GM10847 (cell line): Measurements from ENCODE around the gene RCOR2.

Experiments used
- POLR2A ChIP-seq: IDR thresholded peaks from 2 replicates; pipeline ENCODE4 v1.6.1; 2011; ENCODE audit not compliant: insufficient read length; ENCODE audit errors: extremely low read depth

Gene RCOR2

DNA sequence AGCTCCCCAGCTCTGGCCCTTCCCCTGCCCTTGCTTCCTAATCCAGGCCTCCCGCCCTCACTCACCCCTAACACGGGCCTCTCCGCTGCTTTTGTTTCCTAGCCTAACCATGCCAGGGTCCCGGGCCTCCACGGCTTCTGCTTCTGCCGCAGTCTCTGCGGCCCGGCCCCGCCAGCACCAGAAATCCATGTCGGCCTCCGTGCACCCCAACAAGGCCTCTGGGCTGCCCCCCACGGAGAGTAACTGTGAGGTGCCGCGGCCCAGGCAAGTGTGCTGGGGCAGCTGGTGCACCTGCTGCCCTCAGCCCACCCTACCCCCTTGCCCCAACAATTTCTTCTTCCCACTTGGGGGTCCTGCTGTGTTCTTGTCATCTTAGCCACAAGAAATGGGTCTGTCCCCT is 13.1 kb downstream of the RCOR2 start:
- TF ChIP-seq POLR2A, result no peak

DNA sequence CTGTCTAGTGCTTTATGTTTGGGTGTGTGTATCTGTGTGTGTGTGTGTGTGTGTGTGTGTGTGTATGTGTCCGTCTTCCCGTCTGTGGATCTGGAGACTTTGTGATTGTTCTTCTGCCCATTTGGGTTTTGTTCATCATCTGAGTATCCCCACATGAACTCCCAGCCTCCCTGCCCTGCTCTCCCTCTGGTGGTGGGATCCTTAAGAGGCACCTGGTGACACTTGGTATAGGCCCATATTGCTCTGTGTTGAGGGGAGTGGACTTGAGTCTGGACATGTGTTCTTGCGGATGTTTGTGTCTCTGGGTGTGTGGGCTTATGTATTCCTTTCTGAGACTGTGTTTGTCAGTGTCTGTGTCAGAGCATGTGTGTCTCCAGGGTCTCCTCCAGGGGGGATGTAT is 15.3 kb downstream of the RCOR2 start:
- no peak for TF ChIP-seq POLR2A

DNA sequence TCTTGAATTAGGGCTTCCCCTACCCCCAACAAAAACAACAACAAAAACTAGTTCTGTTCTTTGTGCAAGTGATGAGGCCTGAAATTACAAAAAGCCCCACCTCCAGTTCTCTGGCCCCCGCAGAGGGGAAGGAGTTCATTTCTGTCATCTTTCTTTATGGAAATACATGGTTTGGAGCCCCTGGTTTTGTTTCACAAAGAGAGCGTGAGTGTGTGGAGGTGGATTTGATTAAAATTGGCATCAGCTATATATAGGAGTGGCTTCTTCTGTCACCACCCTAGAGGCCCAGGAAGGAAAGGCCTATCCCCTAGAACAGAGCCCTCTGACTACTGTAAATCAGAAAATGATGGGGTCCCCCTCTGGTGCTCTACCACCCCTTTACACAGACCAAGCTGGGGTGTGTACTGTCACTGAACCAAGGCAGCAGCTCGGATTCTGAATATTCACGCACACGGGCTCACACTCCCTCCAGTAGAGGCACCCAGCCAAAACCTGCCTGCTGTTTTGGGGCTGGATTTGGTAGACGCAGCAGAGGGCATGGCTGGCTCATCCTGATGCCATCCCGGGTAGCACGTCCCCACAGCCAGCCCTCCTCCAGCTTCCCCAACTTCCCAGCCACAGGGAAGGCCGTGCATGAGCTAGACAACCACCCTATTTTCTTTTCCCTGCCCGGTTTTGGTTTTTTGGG is 19.4 kb downstream of the RCOR2 start:
- no peak for TF ChIP-seq POLR2A

DNA sequence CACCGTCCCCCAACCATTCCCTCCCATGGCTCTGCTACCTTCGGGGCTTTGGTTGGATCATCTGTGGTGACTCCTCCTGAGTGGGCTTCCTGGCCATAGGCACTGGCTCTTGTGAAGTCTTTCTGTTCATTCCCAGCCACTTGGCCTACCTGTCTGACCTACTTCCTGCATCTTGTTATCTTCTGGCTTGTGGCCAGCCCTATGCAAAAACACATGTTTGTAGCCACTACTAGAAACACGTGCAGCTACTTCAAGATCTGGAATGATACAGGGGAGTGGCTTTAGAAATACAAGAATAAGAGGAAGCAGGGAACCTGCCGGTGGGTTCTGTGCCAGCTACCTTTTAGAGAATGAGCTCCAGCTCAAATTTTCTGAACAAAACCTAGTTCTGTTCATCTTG is 20.9 kb downstream of the RCOR2 start:
- TF ChIP-seq POLR2A, result no peak

DNA sequence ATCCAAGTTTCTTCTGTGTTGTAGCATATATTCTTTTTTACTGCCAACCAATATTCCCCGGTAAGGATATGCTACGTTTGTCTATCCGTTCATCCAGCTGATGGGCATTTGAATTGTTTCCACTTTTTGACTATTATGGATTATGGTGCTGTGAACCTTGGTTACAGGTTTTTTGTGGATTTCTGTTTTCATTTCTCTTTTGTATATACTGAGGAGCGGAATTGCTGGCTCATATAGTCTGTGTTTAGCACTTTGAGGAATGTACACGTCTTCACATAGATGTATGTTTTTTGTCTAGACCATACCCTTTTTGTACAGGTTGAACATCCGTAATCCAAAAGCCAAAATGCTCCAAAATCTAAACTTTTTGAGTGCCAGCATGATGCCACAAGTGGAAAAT is 23.6 kb downstream of the RCOR2 start:
- no peak for TF ChIP-seq POLR2A

DNA sequence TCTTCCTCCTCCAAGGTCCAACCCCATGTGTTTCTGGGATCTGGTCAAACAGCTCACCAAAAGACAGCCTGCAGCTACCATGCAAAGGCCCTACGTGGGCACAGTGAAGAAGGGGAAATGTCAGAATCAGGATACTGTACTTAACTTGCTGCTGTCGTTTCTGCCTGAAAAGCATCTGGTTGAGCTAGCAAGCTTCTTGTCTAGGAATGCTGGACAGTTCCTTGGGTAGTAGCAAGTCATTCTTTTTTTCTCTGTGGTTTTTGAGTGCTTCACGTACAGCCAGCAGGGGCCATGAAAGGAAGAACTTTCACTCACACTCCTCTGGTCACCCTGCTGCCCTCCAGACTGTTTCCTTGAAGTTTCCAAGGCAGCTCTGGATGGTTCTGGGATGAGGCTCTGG is 24.7 kb downstream of the RCOR2 start:
- no peak for TF ChIP-seq POLR2A

DNA sequence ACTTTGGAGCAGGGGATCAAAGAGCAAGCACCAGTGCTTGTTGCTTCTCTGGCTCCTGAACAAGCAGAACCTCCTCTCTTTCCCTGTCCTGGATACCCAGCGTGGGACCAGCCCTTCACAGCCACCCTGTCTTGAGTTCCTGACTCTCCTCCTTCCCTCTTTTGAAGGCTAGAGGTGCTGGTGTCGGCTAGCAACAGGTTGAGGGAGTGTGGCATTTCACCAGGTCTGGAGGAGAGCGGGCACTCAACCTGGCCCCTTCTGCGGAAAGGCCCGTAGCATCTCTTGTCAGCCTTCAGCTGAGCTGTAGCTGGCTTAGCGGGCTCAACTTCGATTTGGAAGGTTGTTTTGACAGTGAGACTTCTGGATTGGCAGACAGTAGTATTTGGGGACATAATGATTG is 26.6 kb downstream of the RCOR2 start:
- TF ChIP-seq POLR2A, result no peak

DNA sequence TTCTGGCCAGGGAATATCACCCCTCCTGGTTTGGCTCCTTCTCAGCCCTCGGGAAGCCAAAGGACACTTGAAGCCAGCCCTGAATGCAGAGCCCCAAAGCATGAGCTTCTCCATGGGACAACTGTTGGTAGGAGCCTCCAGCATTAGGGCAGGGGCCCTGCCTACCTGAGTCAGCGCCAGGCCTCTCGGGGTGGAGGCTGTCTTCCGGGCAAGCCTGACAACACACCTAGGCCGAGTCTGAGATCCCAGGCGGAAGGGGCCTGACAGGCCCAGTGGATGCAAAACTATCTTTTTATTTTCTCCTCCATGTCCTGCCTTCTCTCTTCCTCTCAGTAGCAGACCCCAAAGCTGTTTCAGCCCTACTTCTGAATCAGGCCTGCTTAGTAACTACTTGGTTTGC is 27.6 kb downstream of the RCOR2 start:
- no peak for TF ChIP-seq POLR2A

DNA sequence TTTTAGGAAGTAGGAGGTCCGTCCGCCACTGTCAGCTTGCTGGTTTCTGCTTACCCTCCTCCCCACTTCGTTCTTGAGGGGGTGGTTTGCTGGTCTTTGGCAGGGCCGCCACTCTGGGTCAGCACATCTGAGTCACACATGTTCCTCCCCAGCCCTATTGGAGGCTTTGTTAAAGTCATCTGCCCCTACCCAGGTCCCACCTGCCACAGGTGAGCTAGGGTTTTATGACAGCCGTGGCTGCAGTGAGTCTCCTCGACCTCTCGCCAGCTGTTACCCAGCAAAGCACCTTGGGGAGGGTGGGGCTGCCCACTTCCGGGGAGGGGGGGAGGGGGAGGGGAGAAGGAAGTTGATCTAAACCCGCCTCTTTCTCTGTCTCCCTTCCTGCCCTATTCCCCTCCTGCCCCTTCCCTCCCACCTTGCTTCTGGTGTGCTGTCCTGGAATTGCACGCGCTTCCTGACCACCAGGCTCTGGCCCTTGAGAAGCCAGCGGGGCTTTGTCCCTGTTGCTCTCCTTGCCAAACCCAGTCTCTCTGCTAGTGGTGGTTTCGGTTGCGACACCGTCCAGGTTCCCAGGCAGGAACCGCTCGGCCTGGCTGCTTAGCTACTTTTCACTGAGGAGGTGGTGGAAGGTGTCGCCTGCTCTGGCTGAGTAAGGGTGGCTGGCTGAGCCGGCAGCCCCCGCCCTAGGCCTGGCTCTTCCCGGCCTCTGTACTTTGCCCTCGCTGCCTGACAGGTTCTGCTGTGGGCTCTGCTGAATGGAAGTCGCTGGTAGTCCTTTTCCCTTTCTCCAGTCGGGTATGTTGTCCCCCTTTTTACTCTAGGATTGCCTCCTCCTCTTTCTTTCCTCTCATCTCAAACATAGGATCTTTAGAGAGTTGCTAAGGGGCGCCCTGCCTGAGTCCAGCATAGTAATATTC is 28.5 kb downstream of the RCOR2 start:
- TF ChIP-seq POLR2A, result peak; percentile 29

DNA sequence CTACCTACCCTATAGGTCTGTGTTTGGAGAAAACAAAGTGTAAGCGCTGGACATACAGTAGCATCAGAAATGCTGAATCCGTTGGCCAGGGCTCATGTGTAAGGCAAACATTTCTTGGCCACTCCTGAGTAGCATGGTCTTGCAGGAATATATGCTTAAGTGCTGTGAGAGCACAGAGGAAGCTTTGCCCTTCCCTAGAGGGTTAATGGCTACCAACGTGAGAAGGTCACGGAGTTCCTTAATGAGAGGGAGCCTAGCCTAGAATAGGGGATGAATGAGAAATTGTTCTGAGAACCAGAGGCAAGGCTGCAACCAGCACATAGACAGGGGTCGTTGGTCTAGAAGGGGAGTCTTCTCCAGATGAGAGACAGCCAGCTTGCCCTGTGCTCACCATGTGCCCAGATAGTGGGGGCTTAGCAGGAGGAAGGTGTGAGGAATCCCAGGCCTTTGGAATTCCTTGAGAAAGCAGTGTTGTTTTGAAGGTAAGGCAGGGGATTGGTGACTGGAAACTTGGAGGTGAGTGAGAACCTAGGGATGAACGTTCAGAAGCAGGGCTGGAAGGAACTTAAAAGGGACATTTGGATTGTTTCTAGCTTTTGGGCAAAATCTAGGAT is 29.5 kb downstream of the RCOR2 start:
- no peak for TF ChIP-seq POLR2A

DNA sequence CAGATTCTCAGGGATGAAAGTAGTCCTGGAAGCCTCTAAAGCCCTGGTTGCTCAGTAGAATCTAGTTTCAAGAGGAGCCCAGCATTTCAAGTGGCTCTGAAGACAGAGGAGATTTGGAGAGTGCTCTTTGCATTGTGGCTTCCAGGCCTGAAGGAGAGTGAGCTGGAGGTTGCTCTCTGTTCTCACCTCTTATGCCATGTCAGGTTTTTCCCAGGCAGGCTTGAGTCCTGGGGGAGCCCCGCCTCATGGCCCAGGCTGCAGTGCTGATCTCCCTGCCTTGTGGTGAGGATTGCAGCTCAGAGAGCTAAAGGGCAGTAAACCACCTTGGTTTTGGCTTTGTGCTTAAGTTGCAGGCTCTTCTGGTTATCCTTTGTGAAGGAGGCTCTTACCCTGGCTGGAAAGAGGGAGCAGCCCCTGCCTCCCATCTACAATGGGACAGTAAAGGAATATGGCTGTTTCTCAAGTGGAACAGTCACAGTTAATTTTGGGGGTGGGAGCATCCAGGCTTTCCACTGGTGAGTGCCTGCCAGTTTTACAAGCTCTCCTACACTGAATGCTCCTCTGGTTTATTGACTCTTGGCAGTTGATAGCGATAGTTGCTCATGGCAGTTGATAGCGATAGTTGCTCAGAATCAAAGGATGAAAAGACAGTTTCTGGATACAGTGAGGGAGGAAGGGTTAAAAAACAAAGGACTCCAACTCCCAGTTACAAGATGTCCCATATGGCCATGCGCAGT is 32.6 kb downstream of the RCOR2 start:
- no peak for TF ChIP-seq POLR2A

DNA sequence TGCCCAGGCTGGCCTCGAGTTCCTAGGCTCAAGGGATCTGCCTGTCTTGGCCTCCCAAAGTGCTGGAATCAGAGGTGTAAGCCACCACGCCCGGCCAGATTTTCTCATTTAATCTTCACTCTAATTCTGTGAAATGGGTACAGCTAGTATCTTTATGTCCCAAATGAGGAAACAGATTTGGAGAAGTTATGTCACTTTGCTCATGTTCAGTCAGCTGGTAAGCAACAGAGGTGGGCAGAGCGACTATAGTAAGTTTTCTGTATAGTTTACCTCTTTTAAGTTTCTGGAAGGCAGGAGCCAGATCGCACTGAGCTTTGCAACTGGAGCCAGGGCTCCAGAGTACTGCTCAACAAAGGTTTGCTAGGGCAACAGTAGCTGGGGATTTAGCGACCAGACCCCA is 33.2 kb downstream of the RCOR2 start:
- TF ChIP-seq POLR2A, result no peak

DNA sequence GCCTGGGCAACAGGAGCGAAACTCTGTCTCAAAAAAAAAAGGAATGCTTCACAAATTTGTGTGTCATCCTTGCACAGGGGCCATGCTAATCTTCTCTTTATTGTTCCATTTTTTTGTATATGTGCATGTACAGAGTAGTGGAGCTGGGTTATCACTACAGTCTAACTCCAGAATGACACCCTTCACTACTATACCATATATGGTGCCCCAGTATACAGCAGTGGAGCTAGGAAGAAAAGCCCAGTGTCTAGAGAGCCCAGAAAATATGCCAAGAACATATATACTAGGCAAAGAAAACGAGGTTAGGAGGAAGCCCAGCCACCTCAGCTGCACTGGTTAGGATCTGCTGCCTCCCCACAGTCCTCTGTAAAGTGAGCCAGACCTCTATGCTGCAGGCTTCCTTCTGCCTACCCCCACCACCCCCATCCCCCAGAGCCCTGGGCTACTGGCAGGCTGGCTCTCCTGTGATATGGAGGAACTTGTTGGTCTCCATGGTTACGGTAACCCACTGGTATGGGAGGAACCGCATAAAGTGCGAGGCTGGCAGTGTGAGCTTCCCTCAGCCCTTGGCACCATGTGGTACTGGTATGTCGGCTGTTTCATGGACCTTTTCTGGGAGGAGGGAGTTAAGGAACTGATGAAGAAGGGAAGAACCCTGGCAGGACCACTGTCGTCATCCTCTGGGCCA is 34.3 kb downstream of the RCOR2 start:
- TF ChIP-seq POLR2A, result no peak

DNA sequence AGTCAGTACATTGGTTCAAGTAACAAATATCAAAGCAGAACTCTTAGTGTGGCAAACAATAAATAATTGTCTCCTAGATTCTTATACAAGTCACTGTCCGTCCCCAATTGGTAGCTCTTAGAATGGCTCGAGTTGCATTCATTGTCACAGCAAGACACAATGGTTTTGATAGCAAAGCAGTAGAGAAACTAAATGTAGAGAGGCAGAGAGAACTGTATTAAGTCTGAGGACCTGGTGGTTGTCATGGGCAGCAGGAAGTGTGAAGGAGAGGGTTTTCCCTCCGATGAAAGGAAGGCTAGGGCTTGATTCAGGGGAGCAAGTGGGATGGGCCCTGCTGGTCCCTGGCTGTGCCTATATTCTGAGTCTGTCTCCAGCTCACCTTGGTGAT is 36.6 kb downstream of the RCOR2 start:
- TF ChIP-seq POLR2A, result no peak
